Measurements from ENCODE around the gene FGF11.

FGF11 gene

GRCh38 chr17:7439462-7440112 lies at the start of gene FGF11:
FGF11 (plus strand) TSS chr17:7439512; CDS start chr17:7439621, 109 bp downstream.
- peak within 1 kb of the TSS; percentile 86 for H3K4me3 ChIP-seq (ENCODE audit: low read depth, low read length)
- H3K36me3 ChIP-seq: no peaks in the 10 kb centered on the region
- no peak for DNase-seq
- TF ChIP-seq CTCF (IDR thresholded peaks at IDR 0.05; ENCODE audit: low read depth, low read length): no peak
- H3K27ac ChIP-seq: peak within 1 kb of the TSS; percentile 41
- peaks cover 12% of the 10 kb centered on the region for H3K27me3 ChIP-seq (ENCODE audit: insufficient read depth, low read depth, severe bottlenecking)
- no peaks in the 10 kb centered on the region for H3K9me3 ChIP-seq (ENCODE audit: severe bottlenecking)

GRCh38 chr17:7389924-7390910 lies 49.1 kb upstream of the FGF11 start:
- H3K27ac ChIP-seq: no peak overlapping the region
- no peaks in the 10 kb centered on the region for H3K27me3 ChIP-seq (ENCODE audit: insufficient read depth, low read depth, severe bottlenecking)
- peaks cover 28% of the 10 kb centered on the region for H3K36me3 ChIP-seq
- no peak for TF ChIP-seq CTCF (IDR thresholded peaks at IDR 0.05; ENCODE audit: low read depth, low read length)
- no peak for DNase-seq
- no peak overlapping the region for H3K4me3 ChIP-seq (ENCODE audit: low read depth, low read length)
- no peaks in the 10 kb centered on the region for H3K9me3 ChIP-seq (ENCODE audit: severe bottlenecking)

- Histone ChIP-seq H3K9me3 (ENCODE audit: severe bottlenecking) (no peaks in the 10 kb centered on the region), H3K27me3 (ENCODE audit: insufficient read depth, low read depth, severe bottlenecking) (no peaks in the 10 kb centered on the region), H3K27ac (no peak overlapping the region), H3K36me3 (peaks cover 23% of the 10 kb centered on the region), H3K4me3 (ENCODE audit: low read depth, low read length) (no peak overlapping the region)
- DNase-seq: no peak
- no peak for TF ChIP-seq CTCF (IDR thresholded peaks at IDR 0.05; ENCODE audit: low read depth, low read length)
Measured at GRCh38 chr17:7391307-7391706, 48.0 kb upstream of the FGF11 start.

GRCh38 chr17:7392696-7393612 lies 46.4 kb upstream of the FGF11 start:
- no peaks in the 10 kb centered on the region for H3K9me3 ChIP-seq (ENCODE audit: severe bottlenecking)
- no peaks in the 10 kb centered on the region for H3K27me3 ChIP-seq (ENCODE audit: insufficient read depth, low read depth, severe bottlenecking)
- no peak overlapping the region for H3K4me3 ChIP-seq (ENCODE audit: low read depth, low read length)
- H3K36me3 ChIP-seq: peaks cover 23% of the 10 kb centered on the region
- no peak for TF ChIP-seq CTCF (IDR thresholded peaks at IDR 0.05; ENCODE audit: low read depth, low read length)
- DNase-seq: no peak
- H3K27ac ChIP-seq: no peak overlapping the region

GRCh38 chr17:7393613-7394451 lies 45.5 kb upstream of the FGF11 start:
- Histone ChIP-seq H3K36me3 (peaks cover 17% of the 10 kb centered on the region), H3K27ac (peak overlapping the region; percentile 75), H3K9me3 (ENCODE audit: severe bottlenecking) (no peaks in the 10 kb centered on the region), H3K4me3 (ENCODE audit: low read depth, low read length) (peak overlapping the region; percentile 49), H3K27me3 (ENCODE audit: insufficient read depth, low read depth, severe bottlenecking) (no peaks in the 10 kb centered on the region)
- peak; percentile 61 for DNase-seq
- peak; percentile 10; the same call in 1 of the 2 replicates for TF ChIP-seq CTCF (IDR thresholded peaks at IDR 0.05; ENCODE audit: low read depth, low read length)

All from WERI-Rb-1 (cell line).